CD14-positive monocyte (primary cell): ENCODE results near the gene ETDA. TPM values are rescaled to one million over a fixed set of nuclear protein-coding genes. Genes with fewer than 3 reads are reported as not detected.
"Not testable (repeated sequence)": the region's sequence is repeated elsewhere in the genome, so short reads cannot be mapped to it uniquely, and the experiment has no call there.

Experiments used
- DNase-seq, 3 donors: peaks; one replicate each; pipeline ENCODE4 v3.0.0-alpha.2; 2011 to 2022
- H2AFZ ChIP-seq: 2 replicates; pipeline ENCODE4 v1.6.0; 2012; ENCODE audit warnings: mild to moderate bottlenecking, low read depth, low read length, inconsistent platforms; ENCODE audit not compliant: insufficient read depth, poor library complexity, severe bottlenecking
- H3K27ac ChIP-seq, 2 donors: 1 replicate in 1 of 2; 2 replicates in 1 of 2; pipeline ENCODE4 v1.5.1; 2012 to 2013; ENCODE audit warnings: low read length in 2 of 2, control low read depth in 1 of 2, inconsistent platforms in 1 of 2, low read depth in 1 of 2, mild to moderate bottlenecking in 1 of 2
- H3K27me3 ChIP-seq, 2 donors: one replicate each; pipeline versions ENCODE4 v1.6.0 to v1.6.1; 2011 to 2013; ENCODE audit warnings: low read length in 2 of 2; ENCODE audit not compliant: control insufficient read depth in 2 of 2, insufficient read depth in 2 of 2
- H3K36me3 ChIP-seq, 2 donors: replicated peaks in 1 of 2; 1 replicate in 1 of 2; 2 replicates in 1 of 2; pipeline versions ENCODE4 v1.5.1 to v1.6.1; 2012 to 2013; ENCODE audit warnings: low read length in 2 of 2, control low read depth in 1 of 2, inconsistent platforms in 1 of 2, mild to moderate bottlenecking in 1 of 2; ENCODE audit not compliant: insufficient read depth in 2 of 2, control insufficient read depth in 1 of 2
- H3K4me1 ChIP-seq, 2 donors: 1 replicate in 1 of 2; 2 replicates in 1 of 2; pipeline versions ENCODE4 v1.5.1 to v1.6.1; 2012 to 2013; ENCODE audit warnings: low read length in 2 of 2, control low read depth in 1 of 2, inconsistent platforms in 1 of 2, mild to moderate bottlenecking in 1 of 2, moderate library complexity in 1 of 2; ENCODE audit not compliant: insufficient read depth in 2 of 2, control insufficient read depth in 1 of 2
- H3K4me2 ChIP-seq: replicated peaks from 2 replicates; pipeline ENCODE3; 2012; ENCODE audit warnings: low read length, moderate library complexity, mild to moderate bottlenecking; ENCODE audit not compliant: poor library complexity, severe bottlenecking; ENCODE audit errors: extremely low read depth
- H3K4me3 ChIP-seq, 3 experiments: fragments of 200-600 bp in 1 of 3; sonication (generic) in 1 of 3; replicated peaks in 1 of 3; 1 replicate in 2 of 3; 2 replicates in 1 of 3; pipeline ENCODE4 v1.5.1; 2011 to 2013; ENCODE audit warnings: low read length in 3 of 3, mild to moderate bottlenecking in 3 of 3, control low read depth in 2 of 3, low read depth in 2 of 3, inconsistent platforms in 1 of 3, moderate library complexity in 1 of 3
- H3K79me2 ChIP-seq: 2 replicates; pipeline ENCODE4 v1.6.0; 2012; ENCODE audit warnings: mild to moderate bottlenecking, control low read depth, inconsistent platforms, low read length, moderate library complexity; ENCODE audit not compliant: insufficient read depth
- H3K9ac ChIP-seq: 2 replicates; pipeline ENCODE4 v1.6.0; 2017; ENCODE audit warnings: low read length, mild to moderate bottlenecking; ENCODE audit not compliant: insufficient read depth, poor library complexity, severe bottlenecking
- H3K9me3 ChIP-seq, 2 donors: replicated peaks in 1 of 2; 1 replicate in 1 of 2; 2 replicates in 1 of 2; pipeline versions ENCODE4 v1.5.1 to v1.6.1; 2012 to 2013; ENCODE audit warnings: low read length in 2 of 2, control low read depth in 1 of 2; ENCODE audit not compliant: control insufficient read depth in 1 of 2, insufficient read depth in 1 of 2
- H4K20me1 ChIP-seq: 2 replicates; pipeline ENCODE4 v1.6.0; 2012; ENCODE audit warnings: mild to moderate bottlenecking, low read length, control low read depth, moderate library complexity; ENCODE audit not compliant: insufficient read depth
- H3K27ac Mint-ChIP-seq, 7 donors: one replicate each; pipeline ENCODE4 v1.8.0; 2020; ENCODE audit warnings: mild to moderate bottlenecking in 7 of 7, mixed read lengths in 7 of 7, moderate library complexity in 6 of 7, inconsistent platforms in 2 of 7
- H3K27me3 Mint-ChIP-seq, 3 donors: one replicate each; pipeline ENCODE4 v1.8.0; 2021 to 2022; ENCODE audit warnings: low read depth in 3 of 3, mild to moderate bottlenecking in 3 of 3, mixed read lengths in 3 of 3, moderate library complexity in 3 of 3, inconsistent platforms in 1 of 3
- H3K36me3 Mint-ChIP-seq, 2 donors: one replicate each; pipeline ENCODE4 v1.8.0; 2020; ENCODE audit warnings: mixed read lengths in 2 of 2, inconsistent platforms in 1 of 2, mild to moderate bottlenecking in 1 of 2
- H3K4me1 Mint-ChIP-seq: one replicate; pipeline ENCODE4 v1.8.0; 2020; ENCODE audit warnings: mild to moderate bottlenecking, mixed read lengths
- H3K4me3 Mint-ChIP-seq, 2 donors: one replicate each; pipeline ENCODE4 v1.8.0; 2020; ENCODE audit warnings: mild to moderate bottlenecking in 2 of 2, mixed read lengths in 2 of 2, moderate library complexity in 1 of 2
- H3K9me3 Mint-ChIP-seq, 7 donors: one replicate each; pipeline ENCODE4 v1.8.0; 2020 to 2022; ENCODE audit warnings: mixed read lengths in 7 of 7, mild to moderate bottlenecking in 6 of 7, moderate library complexity in 6 of 7, inconsistent platforms in 2 of 7
- WGBS: methylation state at CpG from one replicate; pipeline ENCODE4 v1.1.5; 2013; ENCODE audit warnings: missing lambda C conversion rate; ENCODE audit not compliant: insufficient coverage; 5-methylcytosine and 5-hydroxymethylcytosine counted together
- intact Hi-C, 2 donors: fragments of 100-400 bp; cut with micrococcal nuclease; formaldehyde crosslinking; loops; one replicate each; pipeline versions ENCODE4 v1.15.0 to v1.15.1; 2023
- polyA minus RNA-seq: library from RNA; depleted of rRNA, polyadenylated mRNA; stranded (reverse); fragments of >200 nt; gene quantifications from 2 replicates; pipeline ENCODE4 v1.2.3, GENCODE V29; 2012
- polyA plus RNA-seq, 3 donors: library from polyadenylated mRNA; depleted of rRNA in 1 of 3; unstranded in 2 of 3; stranded (reverse) in 1 of 3; fragments of 300-500 nt in 2 of 3; fragments of >200 nt in 1 of 3; fragmentation: Illumina TruSeq in 2 of 3; gene quantifications; 1 replicate in 2 of 3; 2 replicates in 1 of 3; pipeline ENCODE4 v1.2.3, GENCODE V29; 2012 to 2021
- total RNA-seq, 12 experiments: library from RNA in 1 of 12; stranded (reverse) in 1 of 12; fragments of 120-200 nt in 1 of 12; gene quantifications; one replicate each; pipeline ENCODE4 v1.2.4 and lab custom pipeline; 2013 to 2026; ENCODE audit warnings: mixed read lengths in 6 of 12, inconsistent platforms in 1 of 12
- TF ChIP-seq, protein P1 (sequence below): fragments of 200-600 bp; IDR thresholded peaks from one replicate; pipeline ENCODE4 v1.8.0; 2022; ENCODE audit warnings: antibody characterized with exemption, mild to moderate bottlenecking

ETDA gene
- not detected for total RNA-seq (2013)
- polyA plus RNA-seq (not detected), polyA minus RNA-seq (not detected in 2 replicates), total RNA-seq (lab: John Stamatoyannopoulos, UW) (0 to 0.12 (median 0) reads per million in 11 experiments)

DNA sequence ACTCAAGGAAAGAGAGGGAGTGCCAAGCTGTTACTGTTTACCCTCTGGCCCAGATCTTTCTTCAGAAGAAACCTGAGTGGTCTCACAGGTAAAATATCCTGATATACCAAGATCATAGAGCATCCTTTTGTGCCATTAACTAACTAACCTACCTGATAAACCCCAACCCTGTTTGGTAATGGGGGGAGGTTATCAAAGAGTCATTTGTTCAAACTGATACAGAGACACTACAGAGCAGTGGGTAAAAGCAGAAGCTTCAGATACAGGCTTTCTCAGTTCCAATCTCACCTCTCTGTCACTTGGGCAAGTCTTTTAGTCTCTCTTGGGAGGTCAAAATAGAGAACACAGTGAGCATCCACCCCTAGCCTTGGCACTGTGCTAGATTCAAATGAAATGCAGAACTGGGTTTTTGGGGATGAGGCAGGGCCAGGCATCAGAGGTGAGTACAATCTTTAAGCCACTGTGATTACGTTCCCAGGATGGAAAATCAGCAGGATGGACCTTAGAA, at the start of gene ETDA:
Gene ETDA, plus strand, starts transcription at position 51 of the 508 bp plus-strand sequence. CDS start 1,216 bp downstream, outside the sequence.
- H3K9ac ChIP-seq, H3K4me1 Mint-ChIP-seq, H3K27ac ChIP-seq, H3K4me3 ChIP-seq, H4K20me1 ChIP-seq, H3K27me3 Mint-ChIP-seq, H2AFZ ChIP-seq, H3K36me3 Mint-ChIP-seq, H3K9me3 ChIP-seq, H3K4me3 Mint-ChIP-seq, H3K79me2 ChIP-seq, H3K36me3 ChIP-seq, H3K4me1 ChIP-seq, intact Hi-C loops, DNase-seq, H3K4me2 ChIP-seq, H3K27me3 ChIP-seq, H3K9me3 Mint-ChIP-seq, H3K27ac Mint-ChIP-seq: not testable (repeated sequence)
- no CpG with 5 or more reads among the region's 1 CpG for WGBS

- H3K36me3 ChIP-seq, H3K27ac ChIP-seq, H3K4me3 ChIP-seq, H3K4me1 Mint-ChIP-seq, H4K20me1 ChIP-seq, H3K9me3 ChIP-seq, intact Hi-C loops, H3K27me3 ChIP-seq, H3K36me3 Mint-ChIP-seq, H3K4me1 ChIP-seq, H3K4me2 ChIP-seq, H3K4me3 Mint-ChIP-seq, H3K9ac ChIP-seq, H2AFZ ChIP-seq, H3K27ac Mint-ChIP-seq, H3K9me3 Mint-ChIP-seq, H3K79me2 ChIP-seq, DNase-seq: not testable (repeated sequence)
- TF ChIP-seq, protein P1, sequence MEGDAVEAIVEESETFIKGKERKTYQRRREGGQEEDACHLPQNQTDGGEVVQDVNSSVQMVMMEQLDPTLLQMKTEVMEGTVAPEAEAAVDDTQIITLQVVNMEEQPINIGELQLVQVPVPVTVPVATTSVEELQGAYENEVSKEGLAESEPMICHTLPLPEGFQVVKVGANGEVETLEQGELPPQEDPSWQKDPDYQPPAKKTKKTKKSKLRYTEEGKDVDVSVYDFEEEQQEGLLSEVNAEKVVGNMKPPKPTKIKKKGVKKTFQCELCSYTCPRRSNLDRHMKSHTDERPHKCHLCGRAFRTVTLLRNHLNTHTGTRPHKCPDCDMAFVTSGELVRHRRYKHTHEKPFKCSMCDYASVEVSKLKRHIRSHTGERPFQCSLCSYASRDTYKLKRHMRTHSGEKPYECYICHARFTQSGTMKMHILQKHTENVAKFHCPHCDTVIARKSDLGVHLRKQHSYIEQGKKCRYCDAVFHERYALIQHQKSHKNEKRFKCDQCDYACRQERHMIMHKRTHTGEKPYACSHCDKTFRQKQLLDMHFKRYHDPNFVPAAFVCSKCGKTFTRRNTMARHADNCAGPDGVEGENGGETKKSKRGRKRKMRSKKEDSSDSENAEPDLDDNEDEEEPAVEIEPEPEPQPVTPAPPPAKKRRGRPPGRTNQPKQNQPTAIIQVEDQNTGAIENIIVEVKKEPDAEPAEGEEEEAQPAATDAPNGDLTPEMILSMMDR = peak; percentile 42
- WGBS = no CpG with 5 or more reads among the region's 11 CpGs
- H3K27me3 Mint-ChIP-seq = peaks cover 7 to 16% (median 7%) of the 10 kb centered on the region in 3 donors
Measured at GRCh38 chrX:135206427-135206826, 45.4 kb upstream of the ETDA start.
